ENCODE measurements around the gene LPIN2. TPM values are rescaled to one million over a fixed set of nuclear protein-coding genes. Genes with fewer than 3 reads are reported as not detected.

Gene LPIN2
- polyA plus RNA-seq, 1 donor (not counting 4 experiments of a cell fraction or from before 2014, with no cell fraction given) = 3.9 TPM

DNA sequence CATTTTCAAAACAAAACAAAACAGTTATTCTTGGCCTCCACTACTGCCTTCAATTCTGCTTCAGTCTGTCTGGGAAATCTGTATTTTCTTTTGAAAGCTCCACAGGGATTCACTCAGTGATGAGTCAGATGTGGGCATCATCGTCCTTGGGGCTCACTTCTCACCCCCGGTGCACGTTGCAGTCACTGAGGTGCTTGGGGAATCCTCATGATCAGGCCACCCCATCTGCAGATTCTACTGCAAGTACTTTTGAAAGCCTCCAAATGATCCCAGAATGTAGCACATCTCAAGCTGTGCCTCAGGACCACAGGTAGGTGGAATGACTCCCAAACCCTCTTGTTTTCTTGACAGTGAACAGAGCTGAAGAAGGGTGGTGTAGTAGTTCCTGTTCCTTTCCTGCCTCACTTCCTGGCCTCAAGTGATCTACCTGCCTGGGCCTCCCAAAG lies 34.3 kb downstream of the LPIN2 start:
- Histone ChIP-seq H3K9ac (ENCODE audit: control insufficient read depth, extremely low read depth, insufficient read depth, low read length) (no peak overlapping the region), H3K79me2 (ENCODE audit: control insufficient read depth, insufficient read depth, low read length) (no peaks in the 10 kb centered on the region), H3K4me2 (ENCODE audit: control insufficient read depth, extremely low read depth, insufficient read depth, low read depth, low read length) (no peak overlapping the region), H3K9me1 (ENCODE audit: control insufficient read depth, extremely low read depth, insufficient read depth, low read length) (no peaks in the 10 kb centered on the region), H3K27me3 (ENCODE audit: control insufficient read depth, extremely low read depth, insufficient read depth, low read length) (no peaks in the 10 kb centered on the region), H4K20me1 (ENCODE audit: control insufficient read depth, extremely low read depth, insufficient read depth, low read length) (no peaks in the 10 kb centered on the region), H3K9me3 (ENCODE audit: control insufficient read depth, low read depth, low read length) (no peaks in the 10 kb centered on the region), H3K4me1 (ENCODE audit: control insufficient read depth, extremely low read depth, insufficient read depth, low read length) (peaks cover 9% of the 10 kb centered on the region), H3K4me3 (ENCODE audit: control insufficient read depth in 2 of 3, extremely low read depth in 1 of 3, insufficient read depth in 2 of 3, low read depth in 1 of 3, low read length in 3 of 3) (no peak overlapping the region), H3K27ac (ENCODE audit: control insufficient read depth, insufficient read depth, low read length) (no peak overlapping the region), H2AFZ (ENCODE audit: control insufficient read depth, low read length) (no peak overlapping the region), H3K36me3 (ENCODE audit: control insufficient read depth in 2 of 2, extremely low read depth in 1 of 2, insufficient read depth in 2 of 2, low read length in 2 of 2) (no peaks in the 10 kb centered on the region)
- DNase-seq (ENCODE audit: low read depth, low spot score) = no peak
- dilution Hi-C loops (cut with MboI; ENCODE audit: extremely low pct_ligation_motif_present, low sequenced_read_pairs) = no loop called here
- FAIRE-seq = no peak
- TF ChIP-seq, protein P1, sequence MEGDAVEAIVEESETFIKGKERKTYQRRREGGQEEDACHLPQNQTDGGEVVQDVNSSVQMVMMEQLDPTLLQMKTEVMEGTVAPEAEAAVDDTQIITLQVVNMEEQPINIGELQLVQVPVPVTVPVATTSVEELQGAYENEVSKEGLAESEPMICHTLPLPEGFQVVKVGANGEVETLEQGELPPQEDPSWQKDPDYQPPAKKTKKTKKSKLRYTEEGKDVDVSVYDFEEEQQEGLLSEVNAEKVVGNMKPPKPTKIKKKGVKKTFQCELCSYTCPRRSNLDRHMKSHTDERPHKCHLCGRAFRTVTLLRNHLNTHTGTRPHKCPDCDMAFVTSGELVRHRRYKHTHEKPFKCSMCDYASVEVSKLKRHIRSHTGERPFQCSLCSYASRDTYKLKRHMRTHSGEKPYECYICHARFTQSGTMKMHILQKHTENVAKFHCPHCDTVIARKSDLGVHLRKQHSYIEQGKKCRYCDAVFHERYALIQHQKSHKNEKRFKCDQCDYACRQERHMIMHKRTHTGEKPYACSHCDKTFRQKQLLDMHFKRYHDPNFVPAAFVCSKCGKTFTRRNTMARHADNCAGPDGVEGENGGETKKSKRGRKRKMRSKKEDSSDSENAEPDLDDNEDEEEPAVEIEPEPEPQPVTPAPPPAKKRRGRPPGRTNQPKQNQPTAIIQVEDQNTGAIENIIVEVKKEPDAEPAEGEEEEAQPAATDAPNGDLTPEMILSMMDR (optimal IDR thresholded peaks at IDR 0.05 in 1 of 3, IDR thresholded peaks at IDR 0.05 in 1 of 3, conservative IDR thresholded peaks at IDR 0.05 in 1 of 3; ENCODE audit: extremely low read depth in 1 of 3, insufficient read depth in 2 of 3, low read length in 3 of 3) = no peak

DNA sequence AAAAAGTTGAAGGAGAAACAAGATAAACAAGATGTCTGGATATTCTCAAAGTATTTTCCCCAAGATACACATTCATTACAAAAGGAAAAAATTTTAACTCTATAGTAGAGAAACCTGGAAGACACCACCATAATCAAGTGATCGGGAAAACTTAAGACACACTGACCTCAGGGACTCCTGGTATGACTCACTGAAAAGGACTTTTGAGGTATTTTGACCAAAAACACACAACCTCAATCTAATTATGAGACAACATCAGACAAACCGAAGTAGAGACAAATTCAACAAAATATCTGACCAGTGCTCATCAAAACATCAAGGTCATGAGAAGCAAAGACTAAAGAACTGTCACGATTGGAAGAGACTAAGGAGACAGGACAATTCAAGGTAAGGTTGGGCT lies 34.7 kb downstream of the LPIN2 start:
- Histone ChIP-seq H3K79me2 (ENCODE audit: control insufficient read depth, insufficient read depth, low read length) (no peaks in the 10 kb centered on the region), H3K9me3 (ENCODE audit: control insufficient read depth, low read depth, low read length) (no peaks in the 10 kb centered on the region), H2AFZ (ENCODE audit: control insufficient read depth, low read length) (no peak overlapping the region), H3K9ac (ENCODE audit: control insufficient read depth, extremely low read depth, insufficient read depth, low read length) (no peak overlapping the region), H3K4me1 (ENCODE audit: control insufficient read depth, extremely low read depth, insufficient read depth, low read length) (peaks cover 9% of the 10 kb centered on the region), H4K20me1 (ENCODE audit: control insufficient read depth, extremely low read depth, insufficient read depth, low read length) (no peaks in the 10 kb centered on the region), H3K4me3 (ENCODE audit: control insufficient read depth in 2 of 3, extremely low read depth in 1 of 3, insufficient read depth in 2 of 3, low read depth in 1 of 3, low read length in 3 of 3) (no peak overlapping the region), H3K36me3 (ENCODE audit: control insufficient read depth in 2 of 2, extremely low read depth in 1 of 2, insufficient read depth in 2 of 2, low read length in 2 of 2) (no peaks in the 10 kb centered on the region), H3K4me2 (ENCODE audit: control insufficient read depth, extremely low read depth, insufficient read depth, low read depth, low read length) (no peak overlapping the region), H3K27me3 (ENCODE audit: control insufficient read depth, extremely low read depth, insufficient read depth, low read length) (no peaks in the 10 kb centered on the region), H3K27ac (ENCODE audit: control insufficient read depth, insufficient read depth, low read length) (no peak overlapping the region), H3K9me1 (ENCODE audit: control insufficient read depth, extremely low read depth, insufficient read depth, low read length) (no peaks in the 10 kb centered on the region)
- dilution Hi-C loops (cut with MboI; ENCODE audit: extremely low pct_ligation_motif_present, low sequenced_read_pairs) = no loop called here
- FAIRE-seq (no peak), DNase-seq (ENCODE audit: low read depth, low spot score) (no peak)
- TF ChIP-seq EZH2 (IDR thresholded peaks at IDR 0.05; ENCODE audit: low read length) = no peak

All from keratinocyte (primary cell).